Endodermal cell (in vitro differentiated cells): Measurements from ENCODE around the gene ARHGEF6. TPM values are rescaled to one million over a fixed set of nuclear protein-coding genes. Genes with fewer than 3 reads are reported as not detected.

Experiments used
- DNase-seq: peaks from one replicate; pipeline ENCODE4 v3.0.0-alpha.2; 2017
- H3K27ac ChIP-seq: 2 replicates; pipeline ENCODE4 v1.5.1; 2013; ENCODE audit warnings: mild to moderate bottlenecking, low read depth, low read length, moderate library complexity
- H3K27me3 ChIP-seq: 2 replicates; pipeline ENCODE4 v1.6.1; 2013; ENCODE audit warnings: mild to moderate bottlenecking, low read length, moderate library complexity; ENCODE audit not compliant: insufficient read depth, control insufficient read depth, poor library complexity, severe bottlenecking
- H3K36me3 ChIP-seq: 2 replicates; pipeline ENCODE4 v1.7.0; 2013; ENCODE audit warnings: mild to moderate bottlenecking, low read length, moderate library complexity; ENCODE audit not compliant: control insufficient read depth, insufficient read depth
- H3K4me1 ChIP-seq: one replicate; pipeline ENCODE4 v1.7.0; 2013; ENCODE audit warnings: low read length; ENCODE audit not compliant: control insufficient read depth, insufficient read depth
- H3K4me3 ChIP-seq: 2 replicates; pipeline ENCODE4 v1.5.1; 2013; ENCODE audit warnings: mild to moderate bottlenecking, low read length, moderate library complexity
- H3K9ac ChIP-seq: 2 replicates; pipeline ENCODE4 v1.6.1; 2013; ENCODE audit warnings: mild to moderate bottlenecking, low read length, moderate library complexity; ENCODE audit not compliant: poor library complexity, severe bottlenecking; ENCODE audit errors: extremely low read depth
- H3K9me3 ChIP-seq: 2 replicates; pipeline ENCODE4 v1.6.1; 2013; ENCODE audit warnings: mild to moderate bottlenecking, low read length, moderate library complexity; ENCODE audit not compliant: control insufficient read depth
- H3K27ac Mint-ChIP-seq: 2 replicates; pipeline ENCODE4 v1.8.0; 2020; ENCODE audit warnings: mixed read lengths
- H3K27me3 Mint-ChIP-seq: 2 replicates; pipeline ENCODE4 v1.8.0; 2021; ENCODE audit warnings: mild to moderate bottlenecking, mixed read lengths; ENCODE audit not compliant: insufficient read depth
- H3K36me3 Mint-ChIP-seq: 2 replicates; pipeline ENCODE4 v1.8.0; 2020; ENCODE audit warnings: low read depth, mixed read lengths
- H3K4me1 Mint-ChIP-seq: 2 replicates; pipeline ENCODE4 v1.8.0; 2020; ENCODE audit warnings: mixed read lengths
- H3K4me3 Mint-ChIP-seq: 2 replicates; pipeline ENCODE4 v1.8.0; 2020; ENCODE audit warnings: mild to moderate bottlenecking, moderate library complexity, mixed read lengths
- H3K9me3 Mint-ChIP-seq: 2 replicates; pipeline ENCODE4 v1.8.0; 2020; ENCODE audit warnings: mild to moderate bottlenecking, mixed read lengths
- WGBS, 2 experiments: methylation state at CpG; one replicate each; pipeline versions ENCODE4 v1.1.5 to v1.1.7; 2013; ENCODE audit warnings: missing lambda C conversion rate in 2 of 2, mixed read lengths in 1 of 2; ENCODE audit not compliant: insufficient coverage in 1 of 2, insufficient read length in 1 of 2; 5-methylcytosine and 5-hydroxymethylcytosine counted together
- total RNA-seq, 2 donors: library from RNA; stranded (reverse); fragmentation: NEBNext Ultra II Directional in 1 of 2; extraction: Animal tissue kit (Norgen Biotek cat#: 25700) in 1 of 2; gene quantifications; 2 replicates in 1 of 2; 3 replicates in 1 of 2; pipeline ENCODE4 v1.2.1, GENCODE V29; 2021
- TF ChIP-seq, protein P1 (sequence below): fragments of 200-600 bp; sonication (generic); conservative IDR thresholded peaks from 2 replicates; pipeline ENCODE4 v1.5.0; 2021; ENCODE audit warnings: antibody characterized with exemption, mild to moderate bottlenecking

The ARHGEF6 gene
- total RNA-seq, 2 donors from 2014 or later, result 1.8 to 2.7 TPM

DNA sequence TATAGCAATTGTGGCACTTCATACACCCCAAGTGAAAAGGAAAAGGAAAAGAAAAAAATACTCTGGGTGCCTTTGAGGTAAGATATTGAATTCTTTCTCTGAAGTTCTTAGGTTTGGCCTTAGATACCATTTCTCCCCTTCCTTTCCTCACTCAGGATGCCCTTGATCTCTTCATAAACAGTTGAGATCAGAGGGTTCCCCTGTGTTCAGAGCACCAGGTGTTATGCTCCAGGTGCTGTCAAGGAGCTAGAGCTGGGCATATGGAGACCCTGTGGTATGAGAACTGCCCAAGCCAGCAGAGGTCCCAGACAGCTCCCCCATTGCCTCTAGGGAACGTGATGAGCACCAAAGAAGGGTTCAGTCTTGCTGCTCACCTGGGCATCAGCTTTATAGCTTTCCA lies 149.9 kb downstream of the ARHGEF6 start:
- peaks cover 2% of the 10 kb centered on the region for H3K4me1 ChIP-seq
- no peak overlapping the region for H3K4me3 ChIP-seq
- TF ChIP-seq, protein P1, sequence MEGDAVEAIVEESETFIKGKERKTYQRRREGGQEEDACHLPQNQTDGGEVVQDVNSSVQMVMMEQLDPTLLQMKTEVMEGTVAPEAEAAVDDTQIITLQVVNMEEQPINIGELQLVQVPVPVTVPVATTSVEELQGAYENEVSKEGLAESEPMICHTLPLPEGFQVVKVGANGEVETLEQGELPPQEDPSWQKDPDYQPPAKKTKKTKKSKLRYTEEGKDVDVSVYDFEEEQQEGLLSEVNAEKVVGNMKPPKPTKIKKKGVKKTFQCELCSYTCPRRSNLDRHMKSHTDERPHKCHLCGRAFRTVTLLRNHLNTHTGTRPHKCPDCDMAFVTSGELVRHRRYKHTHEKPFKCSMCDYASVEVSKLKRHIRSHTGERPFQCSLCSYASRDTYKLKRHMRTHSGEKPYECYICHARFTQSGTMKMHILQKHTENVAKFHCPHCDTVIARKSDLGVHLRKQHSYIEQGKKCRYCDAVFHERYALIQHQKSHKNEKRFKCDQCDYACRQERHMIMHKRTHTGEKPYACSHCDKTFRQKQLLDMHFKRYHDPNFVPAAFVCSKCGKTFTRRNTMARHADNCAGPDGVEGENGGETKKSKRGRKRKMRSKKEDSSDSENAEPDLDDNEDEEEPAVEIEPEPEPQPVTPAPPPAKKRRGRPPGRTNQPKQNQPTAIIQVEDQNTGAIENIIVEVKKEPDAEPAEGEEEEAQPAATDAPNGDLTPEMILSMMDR, result no peak
- H3K27ac ChIP-seq, result no peak overlapping the region
- no peaks in the 10 kb centered on the region for H3K36me3 ChIP-seq
- no peak for DNase-seq
- H3K9me3 ChIP-seq, result no peaks in the 10 kb centered on the region
- Mint-ChIP-seq H3K27me3 (peaks cover 1% of the 10 kb centered on the region), H3K4me3 (no peak overlapping the region), H3K36me3 (no peaks in the 10 kb centered on the region), H3K4me1 (peaks cover 5% of the 10 kb centered on the region), H3K27ac (no peak overlapping the region), H3K9me3 (peaks cover 43% of the 10 kb centered on the region)
- H3K9ac ChIP-seq, result no peak overlapping the region
- WGBS, 2 experiments, result 94% methylated on average over 1 of the region's 1 CpG; no CpG with 5 or more reads in 1 of the 2 experiments
- H3K27me3 ChIP-seq, result no peaks in the 10 kb centered on the region

GRCh38 chrX:136629084-136629750 lies 151.5 kb downstream of the ARHGEF6 start:
- no peak overlapping the region for H3K9ac ChIP-seq
- H3K27me3 Mint-ChIP-seq, result peaks cover 1% of the 10 kb centered on the region
- H3K9me3 ChIP-seq, result no peaks in the 10 kb centered on the region
- H3K27me3 ChIP-seq, result no peaks in the 10 kb centered on the region
- H3K36me3 Mint-ChIP-seq, result no peaks in the 10 kb centered on the region
- no peaks in the 10 kb centered on the region for H3K36me3 ChIP-seq
- peaks cover 5% of the 10 kb centered on the region for H3K4me1 Mint-ChIP-seq
- H3K4me3 ChIP-seq, result no peak overlapping the region
- no peak overlapping the region for H3K4me3 Mint-ChIP-seq
- no peak for DNase-seq
- TF ChIP-seq, protein P1, result no peak
- 83 to 93% methylated on average over 1 to 4 of the region's 6 CpGs for WGBS, 2 experiments
- H3K27ac ChIP-seq, result no peak overlapping the region
- H3K27ac Mint-ChIP-seq, result no peak overlapping the region
- peaks cover 50% of the 10 kb centered on the region for H3K9me3 Mint-ChIP-seq
- no peaks in the 10 kb centered on the region for H3K4me1 ChIP-seq

DNA sequence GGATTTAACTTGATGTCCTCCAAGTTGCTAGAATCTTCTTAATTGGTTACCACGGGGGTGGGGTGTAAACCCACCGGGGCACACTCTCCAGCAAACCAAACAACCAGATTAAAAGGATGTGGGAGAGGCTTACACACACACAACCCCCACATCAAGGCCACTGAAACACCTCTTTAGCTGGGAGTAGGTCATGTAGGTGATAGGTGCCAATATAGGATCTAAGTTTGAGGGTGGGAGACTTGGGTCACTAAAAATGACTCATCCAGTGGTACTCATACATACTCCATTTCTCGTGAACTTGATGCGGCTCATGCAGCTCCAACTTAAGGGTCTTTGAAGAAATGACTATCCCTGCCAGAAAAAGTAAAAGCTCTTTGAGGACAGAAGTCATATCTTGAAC lies 153.3 kb downstream of the ARHGEF6 start:
- H3K4me3 ChIP-seq, result no peak overlapping the region
- no peaks in the 10 kb centered on the region for H3K36me3 Mint-ChIP-seq
- no peak for DNase-seq
- 96% methylated on average over 3 of the region's 4 CpGs; no CpG with 5 or more reads in 1 of the 2 experiments for whole genome bisulfite sequencing, 2 experiments
- no peaks in the 10 kb centered on the region for H3K27me3 ChIP-seq
- no peak overlapping the region for H3K4me3 Mint-ChIP-seq
- peaks cover 55% of the 10 kb centered on the region for H3K9me3 Mint-ChIP-seq
- TF ChIP-seq, protein P1, result no peak
- no peaks in the 10 kb centered on the region for H3K4me1 ChIP-seq
- H3K9ac ChIP-seq, result no peak overlapping the region
- H3K9me3 ChIP-seq, result no peaks in the 10 kb centered on the region
- H3K27ac ChIP-seq, result no peak overlapping the region
- no peak overlapping the region for H3K27ac Mint-ChIP-seq
- H3K36me3 ChIP-seq, result no peaks in the 10 kb centered on the region
- H3K27me3 Mint-ChIP-seq, result peaks cover 1% of the 10 kb centered on the region
- H3K4me1 Mint-ChIP-seq, result peaks cover 5% of the 10 kb centered on the region
